Transverse colon (tissue), 4 donors: ENCODE measurements around the gene MTARC2. TPM values are rescaled to one million over a fixed set of nuclear protein-coding genes. Genes with fewer than 3 reads are reported as not detected.
"Not testable (repeated sequence)": the region's sequence is repeated elsewhere in the genome, so short reads cannot be mapped to it uniquely, and the experiment has no call there.

ENCODE experiments used
- DNase-seq: peaks from one replicate; pipeline ENCODE4 v3.0.0-alpha.2; 2019
- H3K27ac ChIP-seq, 4 donors: fragments of 200-600 bp; sonication (generic); 2 replicates each; pipeline ENCODE4 v1.5.1; 2016 to 2018; ENCODE audit warnings: inconsistent platforms in 4 of 4
- H3K27me3 ChIP-seq: fragments of 200-600 bp; sonication (generic); 2 replicates; pipeline ENCODE4 v1.5.1; 2017; ENCODE audit warnings: inconsistent platforms
- H3K36me3 ChIP-seq, 4 donors: fragments of 200-600 bp; sonication (generic); 2 replicates each; pipeline ENCODE4 v1.5.1; 2017 to 2019; ENCODE audit warnings: inconsistent platforms in 4 of 4
- H3K4me1 ChIP-seq, 4 donors: fragments of 200-600 bp; sonication (generic); 2 replicates each; pipeline ENCODE4 v1.5.1; 2017 to 2020; ENCODE audit warnings: inconsistent platforms in 4 of 4
- H3K4me3 ChIP-seq, 4 donors: fragments of 200-600 bp; sonication (generic); 1 replicate in 1 of 4; 2 replicates in 3 of 4; pipeline versions ENCODE4 v1.5.1 to v1.6.1; 2017 to 2019; ENCODE audit warnings: inconsistent platforms in 4 of 4
- H3K9me3 ChIP-seq, 2 donors: fragments of 200-600 bp; sonication (generic); 2 replicates each; pipeline ENCODE4 v1.5.1; 2017 to 2019; ENCODE audit warnings: inconsistent platforms in 2 of 2
- EP300 ChIP-seq: sonication (generic); formaldehyde crosslinking; IDR thresholded peaks from one replicate; pipeline ENCODE4 v1.6.1; 2017; ENCODE audit warnings: antibody characterized with exemption, low read depth
- POLR2A ChIP-seq: fragments of 450-650 bp; IDR thresholded peaks from one replicate; pipeline ENCODE4 v1.6.1; 2016; ENCODE audit warnings: antibody characterized with exemption, mild to moderate bottlenecking, moderate library complexity
- POLR2AphosphoS5 ChIP-seq, 3 donors: sonication (generic); formaldehyde crosslinking; IDR thresholded peaks; one replicate each; pipeline ENCODE4 v1.6.1; 2016; ENCODE audit warnings: antibody characterized with exemption in 3 of 3
- WGBS, 2 donors: methylation state at CpG; one replicate each; pipeline ENCODE4 v1.1.5; 2018; ENCODE audit warnings: low coverage in 1 of 2; 5-methylcytosine and 5-hydroxymethylcytosine counted together
- in situ Hi-C, 4 donors: fragments of 200-750 bp; cut with MboI; loops; one replicate each; pipeline versions ENCODE4 v1.15.0 to v1.15.1; 2017; ENCODE audit warnings: low sequenced_read_pairs in 3 of 4, low pct_ligation_motif_present in 1 of 4, low pct_unique_long_range_greater_than_20kb in 1 of 4
- intact Hi-C: fragments of 100-400 bp; cut with DNase I; formaldehyde crosslinking; loops from one replicate; pipeline ENCODE4 v1.15.1; 2023; ENCODE audit warnings: low total_unique reads
- total RNA-seq, 4 donors: library from RNA; depleted of rRNA; stranded (reverse); fragments of >200 nt; gene quantifications; one replicate each; pipeline ENCODE4 v1.1.0, GENCODE V29; 2016
- TF ChIP-seq, protein P1 (sequence below), 5 experiments: fragments of 200-600 bp in 3 of 5; fragments of 450-650 bp in 2 of 5; sonication (generic) in 3 of 5; IDR thresholded peaks; 1 replicate in 2 of 5; 2 replicates in 3 of 5; pipeline ENCODE4 v1.5.1; 2016 to 2017; ENCODE audit warnings: antibody characterized with exemption in 5 of 5, inconsistent platforms in 3 of 5, mild to moderate bottlenecking in 2 of 5, moderate library complexity in 1 of 5

Gene MTARC2
- total RNA-seq, 4 donors from 2014 or later, result 28.4 to 199 (median 41.7) TPM

DNA sequence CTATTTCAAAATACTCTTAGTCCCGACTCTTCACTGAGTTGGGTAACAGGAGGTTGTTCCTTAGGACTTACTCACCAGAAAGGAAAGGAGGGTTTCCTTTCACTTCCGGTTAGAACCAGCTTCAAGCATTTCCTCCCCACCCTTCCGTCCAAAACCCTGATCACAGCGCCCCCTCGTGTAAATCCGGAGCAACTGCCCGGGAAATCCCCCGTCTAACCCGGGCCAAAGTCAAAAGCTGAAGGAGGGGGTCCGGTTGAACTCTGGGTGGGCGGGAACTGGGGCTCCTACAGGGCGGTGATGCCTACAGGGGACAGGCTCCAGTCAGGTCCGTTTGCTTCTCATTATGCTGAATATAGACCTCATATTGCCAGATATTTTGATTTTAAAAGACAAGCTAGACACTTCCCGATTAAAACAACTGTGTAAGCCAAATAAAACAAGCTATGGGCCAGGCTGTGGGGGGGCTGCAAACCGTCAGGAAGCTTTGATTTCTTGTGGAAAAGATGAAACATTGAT, 15.0 kb upstream of the MTARC2 start:
- TF ChIP-seq POLR2A (no peak), POLR2AphosphoS5 (IDR thresholded peaks at IDR 0.05) (peak in 2 of 3 donors; percentile 35 to 36)
- TF ChIP-seq, protein P1, sequence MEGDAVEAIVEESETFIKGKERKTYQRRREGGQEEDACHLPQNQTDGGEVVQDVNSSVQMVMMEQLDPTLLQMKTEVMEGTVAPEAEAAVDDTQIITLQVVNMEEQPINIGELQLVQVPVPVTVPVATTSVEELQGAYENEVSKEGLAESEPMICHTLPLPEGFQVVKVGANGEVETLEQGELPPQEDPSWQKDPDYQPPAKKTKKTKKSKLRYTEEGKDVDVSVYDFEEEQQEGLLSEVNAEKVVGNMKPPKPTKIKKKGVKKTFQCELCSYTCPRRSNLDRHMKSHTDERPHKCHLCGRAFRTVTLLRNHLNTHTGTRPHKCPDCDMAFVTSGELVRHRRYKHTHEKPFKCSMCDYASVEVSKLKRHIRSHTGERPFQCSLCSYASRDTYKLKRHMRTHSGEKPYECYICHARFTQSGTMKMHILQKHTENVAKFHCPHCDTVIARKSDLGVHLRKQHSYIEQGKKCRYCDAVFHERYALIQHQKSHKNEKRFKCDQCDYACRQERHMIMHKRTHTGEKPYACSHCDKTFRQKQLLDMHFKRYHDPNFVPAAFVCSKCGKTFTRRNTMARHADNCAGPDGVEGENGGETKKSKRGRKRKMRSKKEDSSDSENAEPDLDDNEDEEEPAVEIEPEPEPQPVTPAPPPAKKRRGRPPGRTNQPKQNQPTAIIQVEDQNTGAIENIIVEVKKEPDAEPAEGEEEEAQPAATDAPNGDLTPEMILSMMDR (IDR thresholded peaks at IDR 0.05), result peak; percentile 82 to 93 (median 91)
- Histone ChIP-seq H3K9me3 (no peaks in the 10 kb centered on the region), H3K4me1 (peaks cover 0 to 28% (median 17%) of the 10 kb centered on the region in 4 donors), H3K27me3 (no peaks in the 10 kb centered on the region), H3K36me3 (no peaks in the 10 kb centered on the region), H3K27ac (peak overlapping the region; percentile 26 to 72 (median 54)), H3K4me3 (peak overlapping the region in 1 of 4 donors; percentile 29)
- DNase-seq, result peak; percentile 84
- in situ Hi-C loops, result loop anchor here in 1 of 4 donors (10.0 kb wide), 1 partner anchor 48 kb away; no protein-coding TSS in a partner anchor
- 1 to 5% methylated on average over 3 to 15 of the region's 15 CpGs for WGBS, 2 donors
- intact Hi-C loops, result no loop called here

DNA sequence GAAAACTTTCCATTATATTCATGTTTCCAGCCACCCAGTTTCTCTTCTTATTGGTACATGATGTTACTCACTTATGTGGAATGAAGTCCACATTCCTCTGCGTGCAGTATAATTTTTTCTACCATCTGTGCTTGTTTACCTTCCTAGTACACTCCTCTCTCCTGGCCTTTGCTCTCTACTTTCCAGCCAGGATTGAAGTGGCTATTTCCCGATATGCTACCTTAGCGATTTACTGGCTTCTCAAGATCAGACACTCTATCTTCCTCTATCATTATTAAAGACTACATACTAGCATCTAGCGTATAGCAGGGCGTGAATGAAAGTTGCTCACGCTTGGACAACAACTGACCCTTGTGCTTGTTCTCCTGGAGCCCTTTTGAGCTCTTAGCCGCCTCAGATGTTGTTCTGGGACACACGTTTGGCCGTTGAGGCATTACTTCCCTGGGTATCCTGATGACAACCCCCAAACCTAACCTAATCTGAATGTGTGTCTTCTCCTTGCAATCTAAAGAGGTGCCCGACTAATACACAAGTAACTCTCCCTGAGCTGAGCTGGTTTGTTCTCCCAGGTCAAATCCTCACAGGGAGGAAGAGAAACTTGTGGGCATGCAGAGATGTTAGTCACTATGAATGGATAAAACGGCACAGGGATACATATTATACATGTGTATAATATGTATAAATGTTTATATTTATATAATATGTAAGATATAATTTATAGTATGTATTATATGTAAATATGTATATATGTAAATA, 13.4 kb upstream of the MTARC2 start:
- in situ Hi-C loops (loop anchor here in 1 of 4 donors (10.0 kb wide), 1 partner anchor 50 kb away; no protein-coding TSS in a partner anchor), intact Hi-C loops (no loop called here)
- 51 to 55% methylated on average over 10 to 11 of the region's 11 CpGs for WGBS, 2 donors
- H3K27ac ChIP-seq, result peak overlapping the region; percentile 55 to 75 (median 72)
- TF ChIP-seq POLR2A, result no peak
- TF ChIP-seq POLR2AphosphoS5 (IDR thresholded peaks at IDR 0.05), result peak in 2 of 3 donors; percentile 61 to 65
- TF ChIP-seq, protein P1 (IDR thresholded peaks at IDR 0.05), result no peak
- H3K36me3 ChIP-seq, result no peaks in the 10 kb centered on the region
- no peaks in the 10 kb centered on the region for H3K27me3 ChIP-seq
- peaks cover 0 to 28% (median 17%) of the 10 kb centered on the region in 4 donors for H3K4me1 ChIP-seq
- peak; percentile 26 for DNase-seq
- H3K4me3 ChIP-seq, result no peak overlapping the region
- no peaks in the 10 kb centered on the region for H3K9me3 ChIP-seq

DNA sequence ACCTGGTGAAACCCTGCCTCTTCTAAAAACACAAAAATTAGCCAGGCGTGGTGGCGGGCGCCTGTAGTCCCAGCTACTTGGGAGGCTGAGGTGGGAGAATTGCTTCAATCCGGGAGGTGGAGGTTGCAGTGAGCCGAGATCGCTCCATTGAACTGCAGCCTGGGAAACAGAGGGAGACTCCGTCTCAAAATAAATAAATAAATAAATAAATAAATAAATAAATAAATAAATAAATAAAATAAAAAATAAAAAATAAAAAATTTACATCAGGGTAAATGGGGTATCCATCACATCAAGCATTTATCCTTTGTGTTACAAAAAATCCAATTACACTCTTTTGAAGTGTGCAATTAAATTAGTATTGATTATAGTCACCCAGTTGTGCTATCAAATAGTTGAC, 11.8 kb upstream of the MTARC2 start:
- in situ Hi-C loops, result loop anchor here in 1 of 4 donors (10.0 kb wide), 1 partner anchor 51 kb away; no protein-coding TSS in a partner anchor
- intact Hi-C loops, result not testable (repeated sequence)

DNA sequence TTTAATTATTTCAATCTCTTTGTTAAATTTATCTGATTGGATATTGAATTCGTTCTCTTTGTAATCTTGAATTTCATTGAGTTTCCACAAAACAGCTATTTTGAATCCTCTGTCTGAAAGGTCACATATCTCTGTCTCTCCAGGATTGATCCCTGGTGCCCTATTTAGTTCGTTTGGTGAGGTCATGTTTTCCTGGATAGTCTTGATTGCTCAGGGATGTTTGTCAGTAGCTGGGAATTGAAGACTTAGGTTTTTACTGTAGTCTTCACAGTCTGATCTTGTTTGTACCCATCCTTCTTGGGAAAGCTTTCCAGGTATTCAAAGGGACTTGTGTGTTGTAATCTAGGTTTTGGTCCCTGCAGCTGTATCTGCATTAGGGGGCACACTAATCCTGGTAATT, 6.8 kb upstream of the MTARC2 start:
- TF ChIP-seq, protein P1 (IDR thresholded peaks at IDR 0.05), result no peak
- TF ChIP-seq EP300 (no peak), POLR2AphosphoS5 (IDR thresholded peaks at IDR 0.05) (no peak), POLR2A (no peak)
- H3K9me3 ChIP-seq, result no peaks in the 10 kb centered on the region
- H3K36me3 ChIP-seq, result no peaks in the 10 kb centered on the region
- intact Hi-C loops, result no loop called here
- in situ Hi-C loops, result no loop called here
- no peak overlapping the region for H3K4me3 ChIP-seq
- WGBS, 2 donors, result 50 to 68% methylated on average over 2 of the region's 2 CpGs
- DNase-seq, result no peak
- H3K27me3 ChIP-seq, result no peaks in the 10 kb centered on the region
- no peaks in the 10 kb centered on the region for H3K4me1 ChIP-seq
- H3K27ac ChIP-seq, result no peak overlapping the region

More for the DNA sequence above, 11.8 kb upstream of the MTARC2 start:
- not testable (repeated sequence) for H3K27ac ChIP-seq, H3K27me3 ChIP-seq, DNase-seq, H3K36me3 ChIP-seq, H3K4me3 ChIP-seq, H3K9me3 ChIP-seq
- WGBS, 2 donors, result 85 to 95% methylated on average over 4 to 7 of the region's 7 CpGs
- H3K4me1 ChIP-seq, result peaks cover 0 to 28% (median 17%) of the 10 kb centered on the region in 4 donors
